ENCODE measurements around the gene ERG. TPM values are rescaled to one million over a fixed set of nuclear protein-coding genes. Genes with fewer than 3 reads are reported as not detected.

The ERG gene
- total and polyA plus RNA-seq, 2 of the 8 experiments (the other 6 are each of a cell fraction or from before 2014, with no cell fraction given), result 1.0 to 3.0 TPM

GRCh38 chr21:38525454-38525853 lies 27.2 kb upstream of the ERG start:
- no peaks in the 10 kb centered on the region for H3K79me1 ChIP-seq (ENCODE audit: low read depth, low read length)

More at GRCh38 chr21:38525454-38525853, 27.2 kb upstream of the ERG start:
- Histone ChIP-seq H3K36me3 (ENCODE audit: control insufficient read depth in 2 of 4, insufficient read depth in 4 of 4, low read length in 3 of 4) (no peaks in the 10 kb centered on the region), H3K27ac (ENCODE audit: low read depth, low read length) (no peak overlapping the region), H3K4me2 (ENCODE audit: insufficient read depth in 1 of 2, low read depth in 2 of 2, low read length in 2 of 2) (no peak overlapping the region), H3K56ac (replicated peaks; ENCODE audit: insufficient read length, low read depth, low read length) (no peak overlapping the region), H2BK120ac (replicated peaks; ENCODE audit: low read depth, low read length) (no peak overlapping the region), H2BK15ac (ENCODE audit: low read length) (no peak overlapping the region), H2BK12ac (ENCODE audit: low read depth, low read length) (no peak overlapping the region), H4K20me1 (replicated peaks in 1 of 2; ENCODE audit: control insufficient read depth in 1 of 2, insufficient read depth in 2 of 2, low read length in 2 of 2) (no peaks in the 10 kb centered on the region), H2AFZ (ENCODE audit: low read length) (peak overlapping the region; percentile 30; the same call in 1 of the 2 replicates), H3K23me2 (ENCODE audit: low read depth, low read length) (no peaks in the 10 kb centered on the region), H3K4ac (replicated peaks; ENCODE audit: insufficient read length, low read depth, low read length) (no peak overlapping the region), H3K4me1 (replicated peaks in 1 of 4; ENCODE audit: control insufficient read depth in 3 of 4, insufficient read depth in 4 of 4, low read length in 3 of 4) (no peaks in the 10 kb centered on the region), H4K8ac (ENCODE audit: extremely low read depth, insufficient read depth, low read length) (no peak overlapping the region), H3K18ac (ENCODE audit: extremely low read depth, low read length) (no peak overlapping the region), H2AK5ac (ENCODE audit: low read depth, low read length) (no peak overlapping the region), H3K9me3 (ENCODE audit: insufficient read depth in 2 of 2, low read depth in 1 of 2, low read length in 1 of 2) (no peaks in the 10 kb centered on the region), H3K4me3 (ENCODE audit: extremely low read depth in 1 of 4, insufficient read depth in 2 of 4, low read depth in 3 of 4, low read length in 4 of 4) (no peak overlapping the region), H3K14ac (ENCODE audit: insufficient read length) (no peak overlapping the region), H3K23ac (ENCODE audit: insufficient read length) (no peak overlapping the region), H3K9ac (replicated peaks in 1 of 4; ENCODE audit: extremely low read depth in 1 of 4, low read depth in 3 of 4, low read length in 3 of 4) (no peak overlapping the region), H3K79me2 (ENCODE audit: control insufficient read depth in 1 of 2, insufficient read depth in 2 of 2, low read length in 2 of 2) (no peaks in the 10 kb centered on the region), H2BK5ac (ENCODE audit: low read depth, low read length) (no peak overlapping the region), H2BK20ac (ENCODE audit: low read length) (no peak overlapping the region), H4K91ac (replicated peaks; ENCODE audit: insufficient read length, low read length) (no peak overlapping the region), H3K27me3 (replicated peaks in 1 of 4; ENCODE audit: control insufficient read depth in 3 of 4, extremely low read depth in 1 of 4, insufficient read depth in 3 of 4, low read length in 3 of 4) (no peaks in the 10 kb centered on the region), H4K5ac (ENCODE audit: insufficient read length, low read depth, low read length) (no peak overlapping the region)
- TF ChIP-seq TBP (IDR thresholded peaks at IDR 0.05; ENCODE audit: low read depth, low read length) (no peak), POLR2A (IDR thresholded peaks at IDR 0.05; ENCODE audit: control extremely low read depth in 1 of 2, low read depth in 2 of 2, low read length in 2 of 2) (no peak), USF2 (IDR thresholded peaks at IDR 0.05; ENCODE audit: low read length) (no peak), KDM5A (IDR thresholded peaks at IDR 0.05; ENCODE audit: low read length) (no peak), SAP30 (IDR thresholded peaks at IDR 0.05; ENCODE audit: insufficient read depth, insufficient replicate concordance, low read length) (no peak), NRF1 (IDR thresholded peaks at IDR 0.05; ENCODE audit: low read depth, low read length) (no peak), NANOG (IDR thresholded peaks at IDR 0.05; ENCODE audit: insufficient read depth, low read depth, low read length, poor library complexity, severe bottlenecking) (no peak), POLR2AphosphoS5 (IDR thresholded peaks at IDR 0.05; ENCODE audit: low read depth, low read length) (no peak), BRCA1 (IDR thresholded peaks at IDR 0.05; ENCODE audit: low read depth, low read length) (no peak), RXRA (IDR thresholded peaks at IDR 0.05; ENCODE audit: insufficient read depth, low read depth, low read length) (no peak), SIX5 (IDR thresholded peaks at IDR 0.05; ENCODE audit: low read depth, low read length) (no peak), TAF1 (IDR thresholded peaks at IDR 0.05; ENCODE audit: low read depth, low read length) (no peak), CBX8 (IDR thresholded peaks at IDR 0.05; ENCODE audit: borderline replicate concordance, low read depth, low read length) (no peak)
- POLR2A ChIA-PET (ENCODE audit: partially characterized antibody), result no interaction called here
- 95% methylated on average over 9 of the region's 9 CpGs; no CpG with 5 or more reads in 1 of the 2 experiments for WGBS, 2 experiments (ENCODE audit: extremely low coverage in 1 of 2, insufficient coverage in 1 of 2, insufficient read length in 1 of 2, insufficient replicate concordance in 2 of 2, low coverage in 1 of 2, low lambda C conversion rate in 2 of 2, missing lambda C conversion rate in 1 of 2)
- DNase-seq (ENCODE audit: low read depth in 1 of 2, low spot score in 2 of 2) (no peak), FAIRE-seq (no peak)
- CTCF ChIA-PET (ENCODE audit: partially characterized antibody), result interaction anchor here (0.5 to 1.4 kb wide), 5 partner anchors 46 to 278 kb away, joined by 3 to 5 read pairs (median 4); no protein-coding TSS in a partner anchor

Data from H1 (cell line).